ENCODE measurements around the gene TBC1D1. TPM values are rescaled to one million over a fixed set of nuclear protein-coding genes. Genes with fewer than 3 reads are reported as not detected.

The TBC1D1 gene
- polyA plus RNA-seq, 1 donor from 2014 or later: 23.2 TPM

GRCh38 chr4:38101563-38101962, 210.7 kb downstream of the TBC1D1 start:
- no peak overlapping the region for H3K27ac ChIP-seq (ENCODE audit: low read length)
- H3K79me2 ChIP-seq (replicated peaks; ENCODE audit: insufficient read depth, low read length): no peaks in the 10 kb centered on the region
- H3K9me2 ChIP-seq (ENCODE audit: insufficient read depth, low read length): no peaks in the 10 kb centered on the region
- H3K4me2 ChIP-seq (ENCODE audit: low read length): no peak overlapping the region
- no peaks in the 10 kb centered on the region for H3K9me3 ChIP-seq (ENCODE audit: low read length)
- H3K9ac ChIP-seq (ENCODE audit: low read length): no peak overlapping the region
- no peak for TF ChIP-seq POLR2AphosphoS5 (IDR thresholded peaks at IDR 0.05)
- TF ChIP-seq CTCF (IDR thresholded peaks at IDR 0.05; ENCODE audit: poor library complexity, severe bottlenecking): no peak
- TF ChIP-seq RAD21 (conservative IDR thresholded peaks at IDR 0.05): no peak
- TF ChIP-seq EP300 (conservative IDR thresholded peaks at IDR 0.05; ENCODE audit: poor library complexity, severe bottlenecking): no peak
- TF ChIP-seq EZH2 (IDR thresholded peaks at IDR 0.05; ENCODE audit: borderline replicate concordance, insufficient read depth, low read length, poor library complexity, severe bottlenecking): no peak
- TF ChIP-seq REST (IDR thresholded peaks at IDR 0.05; ENCODE audit: borderline replicate concordance): no peak
- no peak for TF ChIP-seq MXI1 (conservative IDR thresholded peaks at IDR 0.05; ENCODE audit: poor library complexity, severe bottlenecking)
- TF ChIP-seq TAF1 (IDR thresholded peaks at IDR 0.05; ENCODE audit: low read depth): no peak
- no peak for TF ChIP-seq SMC3 (conservative IDR thresholded peaks at IDR 0.05; ENCODE audit: poor library complexity)
- H4K20me1 ChIP-seq (ENCODE audit: insufficient read depth): no peaks in the 10 kb centered on the region
- H3K27me3 ChIP-seq (ENCODE audit: insufficient read depth, low read depth, low read length): no peaks in the 10 kb centered on the region
- no peak overlapping the region for H3K4me3 ChIP-seq (ENCODE audit: low read length)
- H3K36me3 ChIP-seq (ENCODE audit: insufficient read depth, low read length): no peaks in the 10 kb centered on the region
- H3F3A ChIP-seq (ENCODE audit: insufficient read depth, low read length, poor library complexity, severe bottlenecking): no peaks in the 10 kb centered on the region
- H2AFZ ChIP-seq (ENCODE audit: low read depth, low read length): no peak overlapping the region

GRCh38 chr4:38102957-38103588, 212.2 kb downstream of the TBC1D1 start:
- Histone ChIP-seq H3K27me3 (ENCODE audit: insufficient read depth, low read depth, low read length) (no peaks in the 10 kb centered on the region), H4K20me1 (ENCODE audit: insufficient read depth) (no peaks in the 10 kb centered on the region), H3K4me3 (ENCODE audit: low read length) (no peak overlapping the region), H3K79me2 (replicated peaks; ENCODE audit: insufficient read depth, low read length) (no peaks in the 10 kb centered on the region), H3K9me2 (ENCODE audit: insufficient read depth, low read length) (no peaks in the 10 kb centered on the region), H3K36me3 (ENCODE audit: insufficient read depth, low read length) (no peaks in the 10 kb centered on the region), H3K27ac (ENCODE audit: low read length) (no peak overlapping the region), H2AFZ (ENCODE audit: low read depth, low read length) (no peak overlapping the region), H3K9ac (ENCODE audit: low read length) (no peak overlapping the region), H3K4me2 (ENCODE audit: low read length) (no peak overlapping the region), H3F3A (ENCODE audit: insufficient read depth, low read length, poor library complexity, severe bottlenecking) (no peaks in the 10 kb centered on the region), H3K9me3 (ENCODE audit: low read length) (no peaks in the 10 kb centered on the region)
- TF ChIP-seq CTCF (IDR thresholded peaks at IDR 0.05; ENCODE audit: poor library complexity, severe bottlenecking): no peak
- TF ChIP-seq EZH2 (IDR thresholded peaks at IDR 0.05; ENCODE audit: borderline replicate concordance, insufficient read depth, low read length, poor library complexity, severe bottlenecking): no peak
- no peak for TF ChIP-seq RAD21 (conservative IDR thresholded peaks at IDR 0.05)
- TF ChIP-seq REST (IDR thresholded peaks at IDR 0.05; ENCODE audit: borderline replicate concordance): no peak
- TF ChIP-seq EP300 (conservative IDR thresholded peaks at IDR 0.05; ENCODE audit: poor library complexity, severe bottlenecking): no peak
- no peak for TF ChIP-seq MXI1 (conservative IDR thresholded peaks at IDR 0.05; ENCODE audit: poor library complexity, severe bottlenecking)
- no peak for TF ChIP-seq POLR2AphosphoS5 (IDR thresholded peaks at IDR 0.05)
- TF ChIP-seq SMC3 (conservative IDR thresholded peaks at IDR 0.05; ENCODE audit: poor library complexity): no peak
- TF ChIP-seq TAF1 (IDR thresholded peaks at IDR 0.05; ENCODE audit: low read depth): no peak

Measured in neural cell (in vitro differentiated cells).